Thoracic aorta (tissue), 2 donors: ENCODE measurements around the gene SLC18A2. TPM values are rescaled to one million over a fixed set of nuclear protein-coding genes. Genes with fewer than 3 reads are reported as not detected.

ENCODE experiments used
- ATAC-seq: fragments of 150-250 bp; one replicate; pipeline ENCODE4 v1.8.0; 2017; ENCODE audit warnings: low read depth; ENCODE audit not compliant: insufficient number of reproducible peaks, low FRiP score
- DNase-seq: peaks from one replicate; pipeline ENCODE4 v3.0.0-alpha.2; 2020; ENCODE audit warnings: low spot score
- H3K27ac ChIP-seq, 2 donors: fragments of 200-600 bp; sonication (generic); 1 replicate in 1 of 2; 2 replicates in 1 of 2; pipeline ENCODE4 v1.5.1; 2016; ENCODE audit warnings: mild to moderate bottlenecking in 2 of 2, moderate library complexity in 2 of 2
- H3K27me3 ChIP-seq: fragments of 200-600 bp; sonication (generic); replicated peaks from 2 replicates; pipeline ENCODE4 v1.6.0; 2016; ENCODE audit warnings: mild to moderate bottlenecking; ENCODE audit not compliant: insufficient read depth
- H3K36me3 ChIP-seq: fragments of 200-600 bp; sonication (generic); one replicate; pipeline ENCODE4 v1.5.1; 2016
- H3K4me1 ChIP-seq, 2 donors: fragments of 200-600 bp; sonication (generic); 1 replicate in 1 of 2; 2 replicates in 1 of 2; pipeline versions ENCODE4 v1.5.1 to v1.6.0; 2016; ENCODE audit warnings: low read depth in 2 of 2, mild to moderate bottlenecking in 1 of 2; ENCODE audit not compliant: control insufficient read depth in 1 of 2
- H3K4me3 ChIP-seq: fragments of 200-600 bp; sonication (generic); 2 replicates; pipeline ENCODE4 v1.5.1; 2016; ENCODE audit warnings: mild to moderate bottlenecking
- H3K9me3 ChIP-seq: fragments of 200-600 bp; sonication (generic); 2 replicates; pipeline ENCODE4 v1.5.1; 2016
- total RNA-seq, 2 donors: library from RNA; depleted of rRNA; stranded (reverse); fragments of >200 nt; gene quantifications; one replicate each; pipeline versions ENCODE4 v1.1.0 to v1.2.3, GENCODE V29; 2016
- TF ChIP-seq, protein P1 (sequence below): fragments of 200-600 bp; sonication (generic); IDR thresholded peaks from one replicate; pipeline ENCODE4 v1.5.1; 2019; ENCODE audit warnings: antibody characterized with exemption

SLC18A2 gene
- total RNA-seq, 2 donors from 2014 or later = 0.35 to 1.8 TPM

DNA sequence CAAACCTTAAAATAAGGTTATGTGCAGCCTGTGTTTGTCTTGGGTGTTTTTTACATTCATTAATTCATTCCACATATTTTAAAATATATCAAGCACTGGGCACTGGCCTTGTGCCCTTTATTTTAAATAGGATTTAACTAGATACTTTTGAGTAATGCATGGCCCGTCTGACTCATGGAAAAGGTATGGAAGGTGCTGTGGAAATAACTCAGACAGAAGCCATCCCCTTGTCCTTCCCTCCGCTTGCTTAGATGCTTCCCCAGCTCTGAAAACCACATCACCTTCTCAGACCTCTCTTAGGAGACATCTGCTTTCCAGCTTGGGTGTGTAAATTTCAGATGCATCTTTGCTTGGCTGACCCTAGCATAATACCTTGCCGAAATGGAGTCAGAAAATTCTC is 30.5 kb downstream of the SLC18A2 start:
- Histone ChIP-seq H3K9me3 (no peaks in the 10 kb centered on the region), H3K27ac (no peak overlapping the region), H3K4me3 (no peak overlapping the region), H3K27me3 (no peaks in the 10 kb centered on the region), H3K36me3 (no peaks in the 10 kb centered on the region), H3K4me1 (no peaks in the 10 kb centered on the region)
- DNase-seq = no peak
- TF ChIP-seq, protein P1, sequence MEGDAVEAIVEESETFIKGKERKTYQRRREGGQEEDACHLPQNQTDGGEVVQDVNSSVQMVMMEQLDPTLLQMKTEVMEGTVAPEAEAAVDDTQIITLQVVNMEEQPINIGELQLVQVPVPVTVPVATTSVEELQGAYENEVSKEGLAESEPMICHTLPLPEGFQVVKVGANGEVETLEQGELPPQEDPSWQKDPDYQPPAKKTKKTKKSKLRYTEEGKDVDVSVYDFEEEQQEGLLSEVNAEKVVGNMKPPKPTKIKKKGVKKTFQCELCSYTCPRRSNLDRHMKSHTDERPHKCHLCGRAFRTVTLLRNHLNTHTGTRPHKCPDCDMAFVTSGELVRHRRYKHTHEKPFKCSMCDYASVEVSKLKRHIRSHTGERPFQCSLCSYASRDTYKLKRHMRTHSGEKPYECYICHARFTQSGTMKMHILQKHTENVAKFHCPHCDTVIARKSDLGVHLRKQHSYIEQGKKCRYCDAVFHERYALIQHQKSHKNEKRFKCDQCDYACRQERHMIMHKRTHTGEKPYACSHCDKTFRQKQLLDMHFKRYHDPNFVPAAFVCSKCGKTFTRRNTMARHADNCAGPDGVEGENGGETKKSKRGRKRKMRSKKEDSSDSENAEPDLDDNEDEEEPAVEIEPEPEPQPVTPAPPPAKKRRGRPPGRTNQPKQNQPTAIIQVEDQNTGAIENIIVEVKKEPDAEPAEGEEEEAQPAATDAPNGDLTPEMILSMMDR = no peak
- no peak for ATAC-seq

DNA sequence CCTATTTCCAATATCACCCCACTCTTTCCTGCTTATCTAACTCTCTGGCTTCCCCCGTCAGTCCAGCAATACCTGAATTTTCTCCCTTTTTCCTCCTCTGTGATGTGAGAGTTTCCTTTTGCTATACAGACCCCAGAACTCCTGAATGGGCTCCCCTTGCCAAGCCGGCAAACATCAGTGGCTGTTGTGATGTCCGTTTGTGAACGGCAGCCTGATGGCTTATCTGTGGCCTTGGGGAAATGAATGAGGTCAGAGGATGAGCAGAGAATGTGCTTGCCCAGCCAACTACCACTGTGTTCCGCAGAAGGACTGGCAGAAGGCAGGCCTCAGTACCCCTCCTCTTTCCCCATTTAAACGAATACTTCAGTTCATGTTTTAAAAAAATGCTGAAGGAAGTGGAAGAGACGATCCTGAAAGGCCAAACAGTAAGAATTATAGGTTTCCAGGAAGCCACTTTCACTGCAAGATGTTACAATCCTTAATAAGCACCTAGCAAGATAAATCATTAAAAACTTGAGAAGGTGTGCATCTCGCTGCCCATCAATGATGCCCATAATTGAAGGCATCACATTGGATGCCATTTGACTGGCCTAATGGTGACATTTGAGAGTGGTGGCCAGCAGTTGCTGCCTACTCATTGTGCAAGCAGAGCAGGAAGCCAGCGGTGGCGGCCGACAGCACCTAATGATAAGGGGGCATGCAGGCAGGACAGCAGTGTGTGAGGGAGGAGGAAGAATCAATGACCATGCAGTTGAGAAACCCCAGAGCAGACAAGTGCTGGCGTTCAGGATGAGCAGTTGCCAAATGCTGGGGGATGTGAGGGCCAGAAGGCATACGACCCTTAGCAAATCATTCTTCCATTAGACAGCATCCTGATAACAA is 31.5 kb downstream of the SLC18A2 start:
- ATAC-seq (no peak), DNase-seq (no peak)
- Histone ChIP-seq H3K9me3 (no peaks in the 10 kb centered on the region), H3K4me3 (no peak overlapping the region), H3K4me1 (no peaks in the 10 kb centered on the region), H3K27ac (no peak overlapping the region), H3K36me3 (no peaks in the 10 kb centered on the region), H3K27me3 (no peaks in the 10 kb centered on the region)
- TF ChIP-seq, protein P1 = no peak

DNA sequence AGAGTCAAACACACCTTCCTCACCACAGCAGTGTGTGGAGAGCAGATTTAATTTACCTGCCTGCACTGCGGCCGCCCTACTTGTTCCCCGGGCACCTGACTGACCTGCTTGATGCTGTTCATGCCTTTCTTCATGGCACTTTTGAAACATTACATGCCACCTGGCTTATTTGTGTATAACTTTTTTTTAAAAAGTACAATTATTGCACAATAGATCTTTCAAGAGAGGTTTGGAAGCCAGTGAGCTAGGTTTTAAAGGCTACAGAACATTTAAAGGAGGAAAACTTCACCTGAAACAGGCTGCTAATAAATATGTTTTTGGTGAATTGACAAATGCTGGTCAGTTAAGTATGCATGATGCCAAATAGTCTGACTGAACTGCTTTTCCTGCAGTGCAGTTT is 33.1 kb downstream of the SLC18A2 start:
- TF ChIP-seq, protein P1 = no peak
- Histone ChIP-seq H3K36me3 (no peaks in the 10 kb centered on the region), H3K27ac (no peak overlapping the region), H3K9me3 (no peaks in the 10 kb centered on the region), H3K4me1 (no peaks in the 10 kb centered on the region), H3K4me3 (no peak overlapping the region), H3K27me3 (no peaks in the 10 kb centered on the region)
- DNase-seq = no peak
- no peak for ATAC-seq

DNA sequence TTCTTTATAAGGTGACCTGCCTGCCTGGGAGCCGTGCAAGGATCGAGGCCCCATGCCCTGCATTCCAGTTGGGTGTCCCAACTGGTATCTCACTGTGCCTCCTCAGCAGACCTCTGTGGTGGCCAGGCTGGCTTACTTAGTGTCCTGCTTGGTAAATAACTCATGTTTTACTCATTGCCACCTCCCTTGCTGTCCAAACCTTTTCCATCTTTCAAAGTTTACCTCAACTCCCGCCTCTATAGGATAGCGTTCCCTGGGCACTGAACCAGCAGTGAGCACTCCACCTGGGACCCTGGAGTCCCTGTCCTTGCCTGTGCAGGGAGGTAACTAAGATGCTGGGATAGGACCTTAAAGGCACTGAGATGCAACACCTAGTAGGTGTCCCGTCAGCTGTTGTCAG is 33.6 kb downstream of the SLC18A2 start:
- H3K4me1 ChIP-seq = no peaks in the 10 kb centered on the region
- no peak overlapping the region for H3K27ac ChIP-seq
- DNase-seq = no peak
- no peaks in the 10 kb centered on the region for H3K36me3 ChIP-seq
- no peaks in the 10 kb centered on the region for H3K9me3 ChIP-seq
- H3K4me3 ChIP-seq = no peak overlapping the region
- TF ChIP-seq, protein P1 = no peak
- no peak for ATAC-seq
- no peaks in the 10 kb centered on the region for H3K27me3 ChIP-seq

DNA sequence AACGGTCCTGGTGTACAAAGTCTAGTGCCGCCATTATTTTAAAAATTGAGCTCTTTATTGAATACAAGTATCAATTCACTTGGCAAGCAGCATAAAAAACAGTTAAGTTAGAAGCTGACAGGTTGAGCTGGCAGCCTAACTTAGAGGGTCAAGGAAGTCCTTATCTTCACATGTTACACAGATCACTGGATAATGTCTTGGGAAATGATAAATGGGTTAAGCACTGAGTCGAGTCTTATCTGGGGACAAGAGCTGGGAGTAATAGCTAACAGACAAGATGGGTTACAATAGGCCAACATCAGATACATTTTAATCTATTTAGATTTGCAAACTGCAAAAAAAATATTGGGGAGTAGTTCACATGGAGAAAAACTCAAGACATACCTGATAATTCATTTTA is 34.2 kb downstream of the SLC18A2 start:
- H3K27ac ChIP-seq = no peak overlapping the region
- H3K27me3 ChIP-seq = no peaks in the 10 kb centered on the region
- DNase-seq (no peak), ATAC-seq (no peak)
- H3K4me3 ChIP-seq = no peak overlapping the region
- no peaks in the 10 kb centered on the region for H3K36me3 ChIP-seq
- TF ChIP-seq, protein P1 = no peak
- H3K4me1 ChIP-seq = no peaks in the 10 kb centered on the region
- no peaks in the 10 kb centered on the region for H3K9me3 ChIP-seq
